HG02763 (cell line): ENCODE results near the gene SIAE.

Experiments
- ATAC-seq: cut with Tn5 transposase; IDR thresholded peaks from one replicate; pipeline ENCODE4 v1.9.1; 2021; ENCODE audit warnings: mild to moderate bottlenecking, moderate library complexity; ENCODE audit not compliant: unreplicated experiment

The SIAE gene

GRCh38 chr11:124669193-124669592 is 4.3 kb downstream of the SIAE start:
- ATAC-seq = no peak

- no peak for ATAC-seq
Measured at GRCh38 chr11:124667601-124668000, 5.9 kb downstream of the SIAE start.

- no peak for ATAC-seq
Measured at GRCh38 chr11:124663861-124664260, 9.7 kb downstream of the SIAE start.

- no peak for ATAC-seq
Measured at GRCh38 chr11:124662106-124662505, 11.4 kb downstream of the SIAE start.

GRCh38 chr11:124661553-124661952 is 12.0 kb downstream of the SIAE start:
- no peak for ATAC-seq

GRCh38 chr11:124658986-124659385 is 14.6 kb downstream of the SIAE start:
- ATAC-seq = no peak

DNA sequence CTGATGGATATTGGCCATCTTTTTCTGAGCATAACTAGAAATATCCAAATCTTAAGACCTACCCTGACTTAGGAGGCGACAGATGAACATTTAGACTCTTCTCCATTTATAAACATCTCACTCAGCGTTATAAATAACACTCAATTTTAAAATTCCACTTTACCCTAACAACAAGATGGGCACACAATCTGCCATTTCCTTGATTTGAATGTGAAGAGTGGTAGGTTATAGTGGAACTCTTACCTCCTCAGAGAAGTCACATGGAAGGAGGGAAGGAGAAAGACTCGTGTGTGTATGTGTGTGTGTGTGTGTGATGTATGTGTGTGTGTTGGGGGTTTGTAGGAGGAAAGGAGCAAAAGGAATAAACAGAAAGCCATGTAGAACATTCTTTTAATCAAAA is 15.0 kb downstream of the SIAE start:
- ATAC-seq = no peak

DNA sequence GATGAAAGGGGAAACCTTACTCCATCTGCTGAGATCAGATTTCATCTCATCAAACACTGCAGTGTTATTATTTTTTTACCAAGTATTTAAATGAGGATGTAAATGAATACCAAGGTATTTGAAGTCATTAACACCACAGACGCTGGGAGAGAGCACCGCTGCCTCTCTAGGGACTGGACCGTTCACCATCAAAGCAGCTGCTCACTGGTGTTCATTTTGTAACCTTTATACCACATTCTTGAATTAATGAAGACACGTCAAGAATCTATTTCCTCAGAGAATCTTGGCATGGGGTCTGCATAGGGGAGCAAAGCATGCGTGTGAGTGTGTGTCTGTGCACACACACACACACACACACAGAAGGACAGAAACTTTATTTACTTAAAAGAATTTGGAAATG is 15.6 kb downstream of the SIAE start:
- no peak for ATAC-seq

- no peak for ATAC-seq
Measured at GRCh38 chr11:124656774-124657630, 16.5 kb downstream of the SIAE start.

GRCh38 chr11:124648610-124649009 is 24.9 kb downstream of the SIAE start:
- ATAC-seq = no peak

DNA sequence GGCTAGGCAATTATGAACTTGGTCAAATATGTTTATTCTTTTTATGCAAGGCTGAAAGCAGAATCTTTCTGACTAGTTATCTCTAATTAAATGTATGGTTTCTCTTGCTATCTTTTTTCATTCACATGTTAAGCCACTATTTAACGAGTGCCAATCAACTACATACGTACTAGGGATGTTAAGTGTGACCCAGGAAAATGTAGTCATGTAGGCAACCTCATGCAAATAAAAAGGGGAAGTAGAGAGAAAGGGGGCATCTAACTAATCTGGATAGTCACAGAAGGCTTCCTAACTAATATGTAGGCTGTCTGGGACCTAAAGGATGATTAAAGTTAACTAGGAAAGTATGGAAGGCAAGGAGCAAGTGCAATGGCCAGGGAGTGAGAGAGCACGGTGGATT is 27.4 kb downstream of the SIAE start:
- ATAC-seq = no peak

DNA sequence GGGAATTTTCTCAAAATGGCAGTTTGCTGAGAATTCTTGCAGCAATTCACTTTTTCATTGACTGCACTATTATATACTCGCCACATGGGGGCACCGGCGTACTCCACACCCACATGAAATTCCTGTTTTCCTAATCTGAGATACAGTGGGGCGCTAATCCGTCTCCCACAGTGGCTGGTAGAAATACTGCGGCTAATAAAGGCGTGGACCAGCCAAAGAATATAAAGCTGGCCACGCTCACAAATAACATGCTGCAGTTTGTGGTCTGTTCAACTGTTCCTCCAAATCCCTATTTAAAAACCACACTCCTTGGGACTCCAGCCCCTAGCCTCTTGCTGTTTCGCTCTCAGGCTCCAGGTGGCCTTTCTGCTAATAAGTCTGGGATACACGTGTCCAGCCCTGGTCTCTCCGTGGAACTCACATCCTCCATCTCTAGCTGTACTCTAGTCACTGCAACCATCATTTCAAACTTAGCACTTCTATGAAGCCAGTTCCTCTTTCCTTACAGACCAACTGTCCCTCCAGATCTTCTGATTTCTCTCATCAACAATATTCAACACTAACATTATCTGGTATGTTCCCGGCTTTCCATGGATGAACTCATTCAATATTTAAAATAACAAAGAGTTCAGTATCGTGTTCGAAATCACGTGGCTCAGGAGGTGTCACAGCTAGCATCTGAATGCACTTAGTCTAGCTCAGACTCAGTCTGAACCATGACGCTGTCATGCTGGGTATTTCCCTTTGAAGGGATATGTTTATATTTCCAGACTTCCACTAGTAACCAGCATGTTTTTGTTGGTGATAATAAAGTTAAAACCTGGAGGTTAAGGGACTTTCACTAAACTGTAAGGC is 28.9 kb downstream of the SIAE start:
- ATAC-seq = no peak

- ATAC-seq = no peak
Measured at GRCh38 chr11:124643605-124644425, 29.7 kb downstream of the SIAE start.

GRCh38 chr11:124643042-124643604 is 30.4 kb downstream of the SIAE start:
- no peak for ATAC-seq

- ATAC-seq = no peak
Measured at GRCh38 chr11:124642628-124643027, 30.9 kb downstream of the SIAE start.

DNA sequence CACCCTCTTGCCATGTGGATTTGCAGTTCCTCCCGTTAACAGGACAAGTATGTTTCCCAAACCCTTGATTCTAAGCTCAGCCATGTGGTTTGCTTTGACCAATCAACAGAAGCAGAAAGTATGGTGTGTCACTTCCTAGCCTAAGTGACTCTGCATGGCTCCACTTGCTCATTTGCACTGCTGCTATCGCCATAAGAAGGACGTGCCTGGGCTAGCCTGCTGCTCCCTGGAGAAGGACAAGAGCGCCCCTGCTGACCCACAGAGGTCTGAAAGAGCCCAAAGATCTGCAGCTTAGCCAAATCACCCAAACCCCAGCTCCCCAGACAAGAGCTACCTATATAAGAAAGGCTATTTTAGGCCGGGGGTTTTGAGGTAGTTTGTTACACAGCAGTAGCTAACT is 32.9 kb downstream of the SIAE start:
- ATAC-seq = no peak

- no peak for ATAC-seq
Measured at GRCh38 chr11:124639186-124639585, 34.4 kb downstream of the SIAE start.

- ATAC-seq = no peak
Measured at GRCh38 chr11:124638500-124638899, 35.0 kb downstream of the SIAE start.

GRCh38 chr11:124635932-124636331 is 37.6 kb downstream of the SIAE start:
- ATAC-seq = no peak

- no peak for ATAC-seq
Measured at GRCh38 chr11:124633355-124633754, 40.2 kb downstream of the SIAE start.

GRCh38 chr11:124629961-124630360 is 43.6 kb downstream of the SIAE start:
- ATAC-seq = no peak
